ENCODE results near the gene CENPM.

CENPM gene

GRCh38 chr22:41893591-41894375 is 53.2 kb downstream of the CENPM start:
- no peak for DNase-seq

- no peak for DNase-seq
These were observed 54.2 kb downstream of the CENPM start for GRCh38 chr22:41892721-41893120.

GRCh38 chr22:41891407-41891806 is 55.5 kb downstream of the CENPM start:
- DNase-seq = no peak
